Measurements from ENCODE around the gene HS3ST3B1.
A peak's percentile ranks its signal among the peaks of the same experiment; 100 is the strongest.

The HS3ST3B1 gene

DNA sequence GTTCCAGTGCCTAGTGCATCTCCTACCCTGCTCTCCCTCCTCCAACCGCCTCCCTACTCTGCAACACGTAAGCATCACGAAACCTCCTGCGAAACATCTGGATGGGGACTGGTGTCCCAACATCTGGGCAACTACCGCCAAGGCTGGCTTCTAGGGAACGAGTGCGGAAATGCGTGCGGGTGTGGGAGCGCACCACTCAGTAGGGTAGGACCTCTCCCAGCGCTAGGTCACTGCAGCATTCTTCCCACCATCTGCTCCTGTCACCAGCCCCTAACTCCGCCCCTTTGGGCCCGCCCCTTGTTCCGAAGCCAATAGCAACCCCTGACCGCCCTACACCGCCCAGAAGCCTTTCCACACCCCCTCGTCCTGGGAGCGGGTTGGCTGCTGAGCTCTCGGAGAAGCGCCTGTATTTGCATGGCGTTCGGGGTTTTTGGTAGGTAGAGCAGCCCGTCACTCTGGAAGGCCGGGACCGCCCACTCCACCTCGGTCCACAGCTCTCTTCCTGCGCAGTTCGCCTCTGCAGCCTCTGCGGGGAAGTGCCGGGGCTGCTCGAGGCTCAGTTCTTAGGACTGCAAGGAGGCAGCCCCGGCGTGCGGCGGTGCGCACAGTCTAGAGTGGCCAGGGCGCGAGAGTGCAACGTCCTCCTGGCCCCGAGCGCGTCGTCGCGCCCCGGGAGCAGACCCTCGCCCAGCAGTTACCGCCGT lies at the start of gene HS3ST3B1:
TSS of gene HS3ST3B1 (plus strand) at position 507 of the 704 bp plus-strand sequence. CDS start 438 bp downstream, outside the sequence.
- peak; percentile 99 for DNase-seq (ENCODE audit: low read depth)

DNA sequence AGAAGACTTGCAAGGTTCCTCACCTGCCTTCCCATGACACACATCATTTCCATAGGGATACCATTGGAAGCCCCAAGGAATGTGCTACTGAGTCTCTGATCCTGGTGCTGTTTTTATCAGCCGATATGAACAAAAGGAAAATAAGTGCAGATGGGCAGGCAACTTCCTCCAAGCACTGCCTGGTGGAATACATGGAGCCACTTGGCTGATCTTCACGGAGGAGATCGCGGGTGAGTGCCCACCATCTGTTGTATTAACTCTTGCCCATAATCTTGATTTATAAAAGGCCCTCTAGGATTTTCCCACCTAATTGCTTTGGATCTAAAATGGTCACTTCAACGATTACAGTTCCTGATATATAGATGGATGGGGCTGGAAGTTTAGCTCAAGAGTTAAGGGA lies 39.5 kb upstream of the HS3ST3B1 start:
- DNase-seq (ENCODE audit: low read depth): no peak

- DNase-seq (ENCODE audit: low read depth): no peak
These were observed 32.6 kb upstream of the HS3ST3B1 start for GRCh38 chr17:14268264-14268663.

DNA sequence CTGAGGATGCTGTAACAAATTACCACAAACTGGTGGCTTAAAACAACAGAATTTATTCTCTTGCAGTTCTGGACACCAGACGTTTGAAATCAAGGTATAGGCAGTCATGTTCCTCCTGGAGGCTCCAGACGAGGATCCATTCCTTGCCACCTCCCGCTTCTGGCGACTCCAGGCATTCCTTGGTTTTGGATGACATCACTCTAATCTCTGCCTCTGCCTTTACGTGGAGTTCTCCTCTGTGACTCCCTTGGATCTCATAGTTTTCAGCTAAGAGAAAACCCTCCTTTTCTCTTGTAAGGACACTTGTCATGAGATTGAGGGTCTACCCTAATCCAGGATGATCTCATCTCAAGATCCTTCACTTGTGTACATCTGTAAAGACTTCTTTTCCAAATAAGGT lies 31.4 kb upstream of the HS3ST3B1 start:
- DNase-seq (ENCODE audit: low read depth): no peak

DNA sequence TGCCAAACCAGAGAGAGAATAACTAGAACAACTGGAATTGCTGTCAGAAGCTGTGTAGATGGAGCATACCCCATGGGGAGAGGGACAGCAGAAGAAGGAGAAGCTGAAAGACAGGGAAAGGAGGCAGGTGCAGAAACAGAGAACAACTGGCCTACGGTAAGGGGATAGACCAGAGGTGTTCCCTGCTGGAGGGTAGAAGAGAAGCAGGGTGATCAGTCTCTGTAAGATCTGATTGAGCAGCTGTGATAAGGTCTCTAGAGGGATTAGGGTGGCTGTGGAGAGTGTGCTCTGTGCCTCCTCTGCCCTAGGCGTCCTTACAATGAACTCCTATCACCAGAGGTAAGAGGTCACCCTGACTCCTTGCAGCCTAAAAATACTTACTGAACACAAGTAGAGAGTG lies 30.4 kb upstream of the HS3ST3B1 start:
- DNase-seq (ENCODE audit: low read depth): no peak

DNA sequence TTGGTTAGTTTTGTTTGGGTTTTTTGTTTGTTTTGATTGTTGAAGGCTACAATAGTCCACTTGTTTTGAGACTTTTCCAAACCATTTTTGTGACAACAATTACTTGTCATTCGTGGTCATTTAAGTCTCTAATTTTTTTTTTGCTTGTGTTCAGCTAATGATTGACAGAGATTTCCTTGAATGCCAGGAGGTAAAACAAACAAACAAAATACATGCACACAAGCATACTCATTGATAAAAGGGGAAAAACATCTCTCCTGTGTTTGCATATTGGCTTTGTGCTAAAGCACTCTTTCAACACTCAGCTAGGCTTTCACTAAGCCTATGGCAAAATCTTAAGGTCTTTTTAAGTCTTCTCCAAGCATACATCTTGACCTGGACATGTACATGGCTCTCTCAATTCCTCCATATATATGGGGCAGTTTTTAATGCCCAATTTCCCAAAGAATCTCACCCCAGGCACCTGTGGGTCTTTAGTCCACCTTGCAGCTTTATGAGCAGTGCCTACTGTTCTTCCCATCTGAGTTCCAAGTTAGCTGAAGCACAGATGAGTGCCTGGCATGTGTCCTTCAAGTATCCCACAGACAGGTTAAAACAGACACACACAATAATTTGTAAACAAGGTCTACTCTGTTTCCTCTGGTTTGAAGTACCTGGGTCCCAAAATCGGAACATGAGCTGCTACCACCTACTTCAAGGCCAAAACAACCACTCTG lies 24.2 kb upstream of the HS3ST3B1 start:
- no peak for DNase-seq (ENCODE audit: low read depth)

- DNase-seq (ENCODE audit: low read depth): no peak
These were observed 19.4 kb upstream of the HS3ST3B1 start for GRCh38 chr17:14281530-14281929.

- no peak for DNase-seq (ENCODE audit: low read depth)
These were observed 18.2 kb upstream of the HS3ST3B1 start for GRCh38 chr17:14282726-14283125.

- no peak for DNase-seq (ENCODE audit: low read depth)
These were observed 11.7 kb upstream of the HS3ST3B1 start for GRCh38 chr17:14289162-14289561.

DNA sequence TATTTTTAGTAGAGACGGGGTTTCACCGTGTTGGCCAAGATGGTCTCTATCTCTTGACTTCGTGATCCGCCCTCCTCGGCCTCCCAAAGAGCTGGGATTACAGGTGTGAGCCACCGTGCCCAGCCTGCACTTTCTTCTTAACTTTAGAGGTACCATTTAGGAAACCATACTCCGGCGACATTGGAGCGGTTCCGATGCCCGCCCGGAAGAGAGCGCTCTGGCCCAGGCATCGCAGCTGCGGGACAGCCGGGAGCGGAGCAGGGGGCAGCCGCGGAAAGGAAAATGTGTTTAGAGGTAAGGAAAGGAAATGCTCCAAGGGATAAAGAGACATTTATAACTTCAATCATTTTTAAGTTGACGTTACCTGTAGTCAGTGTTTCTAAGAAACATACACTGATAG lies 6.0 kb upstream of the HS3ST3B1 start:
- DNase-seq (ENCODE audit: low read depth): no peak

DNA sequence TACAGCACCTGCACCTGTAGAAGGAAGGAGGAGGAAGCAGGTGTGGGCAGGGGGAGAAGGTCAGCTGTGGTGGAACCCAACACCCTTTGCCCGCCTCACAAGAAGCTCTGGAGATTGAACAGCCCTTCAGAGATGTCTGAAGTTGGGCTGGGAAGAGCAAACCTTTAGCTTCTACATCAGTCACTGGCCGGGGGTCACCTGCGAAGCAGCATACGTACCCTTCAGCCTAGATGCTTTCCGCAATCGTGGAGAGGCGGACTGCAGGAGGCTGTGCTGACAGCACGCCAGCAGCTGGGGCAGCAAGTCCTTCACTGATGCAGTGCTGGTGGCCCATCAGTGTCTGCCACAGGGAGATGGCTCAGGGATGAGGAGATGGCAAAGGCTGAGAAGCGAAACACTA lies 5.2 kb upstream of the HS3ST3B1 start:
- DNase-seq (ENCODE audit: low read depth): no peak

- no peak for DNase-seq (ENCODE audit: low read depth)
These were observed 4.5 kb upstream of the HS3ST3B1 start for GRCh38 chr17:14296166-14296910.

- DNase-seq (ENCODE audit: low read depth): no peak
These were observed 3.6 kb upstream of the HS3ST3B1 start for GRCh38 chr17:14297161-14297851.

DNA sequence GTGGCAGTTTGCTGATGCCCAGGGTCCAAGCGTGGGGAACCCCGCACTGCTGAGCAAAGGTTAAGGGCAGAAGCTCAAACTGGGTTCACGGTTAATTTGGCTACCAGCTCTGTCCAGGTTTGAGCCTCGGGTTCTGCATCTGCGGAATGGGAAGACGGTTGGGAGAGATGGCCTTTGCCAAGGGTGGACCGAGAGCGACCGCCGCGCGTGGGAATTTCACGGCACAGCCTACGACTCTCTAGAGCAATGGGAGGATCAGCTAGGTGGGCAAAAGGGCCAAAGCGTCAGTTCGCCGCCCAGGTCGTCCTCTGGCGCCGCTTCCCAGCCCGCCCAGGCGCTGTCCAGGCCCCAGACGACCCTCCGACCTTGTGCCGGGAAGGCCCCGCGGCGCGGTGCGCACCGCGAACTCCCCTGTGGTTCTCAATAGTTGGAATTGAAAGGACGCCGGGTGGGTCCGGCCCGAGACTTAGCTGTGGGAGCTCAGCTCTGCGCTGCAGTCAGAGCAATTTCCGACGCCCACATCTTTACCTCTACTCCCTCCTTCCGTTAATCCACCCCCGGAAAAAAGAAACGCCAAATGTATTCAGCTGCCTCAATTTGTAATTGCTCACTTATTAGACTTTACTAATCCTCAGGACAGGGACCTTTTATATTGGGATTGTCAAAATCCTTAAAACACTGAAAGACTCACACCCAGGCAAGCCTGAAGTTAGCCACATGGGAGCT lies 2.5 kb upstream of the HS3ST3B1 start:
- DNase-seq (ENCODE audit: low read depth): no peak

- DNase-seq (ENCODE audit: low read depth): no peak
These were observed 2.0 kb upstream of the HS3ST3B1 start for GRCh38 chr17:14298947-14299279.

DNA sequence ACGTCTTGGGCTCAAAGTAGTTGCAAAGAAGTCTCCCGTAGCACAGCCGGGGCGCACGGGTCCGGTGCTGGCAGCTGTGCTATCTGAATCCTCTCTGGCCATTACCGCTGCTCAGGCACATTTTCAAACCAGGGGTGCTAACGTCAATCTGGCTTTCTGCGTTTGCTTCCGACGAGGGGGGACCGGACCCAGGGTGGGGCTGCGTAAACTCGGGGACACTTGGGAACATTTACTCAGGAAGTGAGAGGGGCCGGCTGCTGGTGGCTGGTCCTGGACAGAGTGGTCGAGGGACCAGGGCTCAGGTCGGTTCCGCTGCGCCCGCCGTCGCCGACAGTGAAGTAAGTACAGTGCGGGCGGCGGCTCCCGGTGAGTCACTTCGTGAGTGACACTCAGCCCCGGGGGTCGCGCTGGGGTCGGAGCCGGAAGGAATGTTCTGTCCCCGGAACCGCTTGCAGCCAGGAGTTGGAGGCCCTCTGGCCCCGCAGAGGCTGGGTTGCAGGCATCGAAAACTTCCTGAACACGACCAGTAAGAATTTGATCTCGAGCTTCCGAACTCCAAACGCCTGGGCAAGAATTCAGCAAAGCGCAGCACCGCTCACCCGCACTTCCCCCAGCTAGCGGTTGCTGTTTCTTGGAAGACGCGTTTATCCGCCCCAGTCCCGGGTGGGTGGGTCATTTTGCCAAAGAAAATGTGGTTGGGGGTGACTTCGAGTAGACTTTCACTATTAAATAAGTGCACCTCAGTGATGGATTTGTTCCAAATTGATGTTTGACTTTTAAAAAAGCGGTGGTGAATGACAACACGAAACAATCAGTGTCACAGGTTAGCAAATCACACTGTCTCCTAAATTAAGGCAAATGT lies 1.4 kb upstream of the HS3ST3B1 start:
- DNase-seq (ENCODE audit: low read depth): no peak

DNA sequence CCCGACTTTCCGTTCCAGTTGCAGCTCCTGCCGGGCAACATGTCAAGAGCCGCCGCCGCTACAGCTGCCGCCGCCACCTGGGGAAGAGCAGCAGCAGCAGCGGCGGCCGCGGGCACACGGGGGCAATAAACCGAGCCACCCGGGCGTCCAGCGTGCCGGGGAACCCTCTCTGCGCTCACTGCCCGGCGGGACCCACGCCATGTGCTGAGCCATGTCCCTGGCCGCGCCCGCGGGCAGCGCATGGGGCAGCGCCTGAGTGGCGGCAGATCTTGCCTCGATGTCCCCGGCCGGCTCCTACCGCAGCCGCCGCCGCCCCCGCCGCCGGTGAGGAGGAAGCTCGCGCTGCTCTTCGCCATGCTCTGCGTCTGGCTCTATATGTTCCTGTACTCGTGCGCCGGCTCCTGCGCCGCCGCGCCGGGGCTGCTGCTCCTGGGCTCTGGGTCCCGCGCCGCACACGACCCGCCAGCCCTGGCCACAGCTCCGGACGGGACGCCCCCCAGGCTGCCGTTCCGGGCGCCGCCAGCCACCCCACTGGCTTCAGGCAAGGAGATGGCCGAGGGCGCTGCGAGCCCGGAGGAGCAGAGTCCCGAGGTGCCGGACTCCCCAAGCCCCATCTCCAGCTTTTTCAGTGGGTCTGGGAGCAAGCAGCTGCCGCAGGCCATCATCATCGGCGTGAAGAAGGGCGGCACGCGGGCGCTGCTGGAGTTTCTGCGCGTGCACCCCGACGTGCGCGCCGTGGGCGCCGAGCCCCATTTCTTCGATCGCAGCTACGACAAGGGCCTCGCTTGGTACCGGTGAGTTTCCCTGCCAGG lies 604 bp downstream of the HS3ST3B1 start:
- DNase-seq (ENCODE audit: low read depth): no peak

GRCh38 chr17:14302091-14302430 lies 1.2 kb downstream of the HS3ST3B1 start:
- peak; percentile 44 for DNase-seq (ENCODE audit: low read depth)

DNA sequence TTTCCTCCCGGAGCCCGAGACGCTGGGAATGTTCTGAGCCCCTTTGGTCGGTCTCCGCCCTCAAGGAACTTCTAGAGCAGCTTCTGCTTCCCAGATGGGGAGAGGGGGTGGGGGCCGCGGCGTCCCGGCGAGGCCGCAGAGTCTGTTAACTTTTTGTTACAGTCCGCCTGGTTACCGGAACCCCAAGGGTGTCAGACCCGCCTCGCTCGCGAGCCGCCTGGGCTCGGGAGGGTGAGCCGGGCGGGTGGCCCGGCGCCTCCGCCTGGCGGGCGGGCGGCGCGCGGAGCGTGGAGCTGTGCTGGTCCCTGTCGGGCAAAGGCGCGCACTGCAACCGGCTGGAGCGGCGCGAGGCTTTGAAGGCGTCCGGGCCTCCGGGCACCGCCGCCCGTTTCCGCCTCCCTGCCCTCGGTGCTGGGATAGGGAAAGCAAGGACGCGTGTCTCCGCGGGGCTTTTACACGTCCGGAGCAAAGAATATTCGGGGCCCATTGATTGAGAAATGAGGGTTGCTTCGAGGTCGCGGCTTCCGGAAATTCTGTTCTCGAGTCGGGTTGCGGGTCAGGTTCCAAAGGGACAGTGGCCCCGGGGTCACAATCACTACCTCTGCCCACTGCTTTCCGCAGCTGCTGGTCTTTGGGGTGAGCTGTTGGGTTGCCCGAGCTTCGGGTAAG lies 1.7 kb downstream of the HS3ST3B1 start:
- DNase-seq (ENCODE audit: low read depth): peak; percentile 77
